Lower leg skin (tissue), 3 donors: ENCODE results near the gene KCNK3.

Experiments
- CTCF ChIP-seq, 3 donors: fragments of 450-650 bp; IDR thresholded peaks; one replicate each; pipeline ENCODE4 v1.5.1; 2016; ENCODE audit warnings: antibody characterized with exemption in 3 of 3, mild to moderate bottlenecking in 3 of 3, moderate library complexity in 2 of 3
- POLR2A ChIP-seq, 2 donors: fragments of 450-650 bp; IDR thresholded peaks; one replicate each; pipeline ENCODE4 v1.6.1; 2016 to 2017; ENCODE audit warnings: antibody characterized with exemption in 2 of 2, mild to moderate bottlenecking in 1 of 2, moderate library complexity in 1 of 2

GRCh38 chr2:26740890-26741302 lies 48.4 kb downstream of the KCNK3 start:
- TF ChIP-seq CTCF (IDR thresholded peaks at IDR 0.05), result no peak
- TF ChIP-seq POLR2A (IDR thresholded peaks at IDR 0.05), result no peak
